ENCODE measurements around the gene MAFF. TPM values are rescaled to one million over a fixed set of nuclear protein-coding genes. Genes with fewer than 3 reads are reported as not detected.

MAFF gene
- total RNA-seq, 4 donors from 2014 or later = 68.1 to 110 (median 96.8) TPM

GRCh38 chr22:38205261-38206128, 3.7 kb downstream of the MAFF start:
- H3K27ac ChIP-seq = peak overlapping the region; percentile 97 to 100 (median 100)
- peak; percentile 77 to 79 for DNase-seq (ENCODE audit: low spot score in 2 of 2)
- no peaks in the 10 kb centered on the region for H3K9me3 ChIP-seq
- H3K36me3 ChIP-seq = peaks cover 0 to 5% (median 0%) of the 10 kb centered on the region in 3 donors
- H3K4me3 ChIP-seq = no peak overlapping the region
- WGBS, 2 donors = 42 to 44% methylated on average over 15 of the region's 15 CpGs
- peaks cover 0 to 55% (median 30%) of the 10 kb centered on the region in 4 donors for H3K4me1 ChIP-seq
- TF ChIP-seq, protein P1, sequence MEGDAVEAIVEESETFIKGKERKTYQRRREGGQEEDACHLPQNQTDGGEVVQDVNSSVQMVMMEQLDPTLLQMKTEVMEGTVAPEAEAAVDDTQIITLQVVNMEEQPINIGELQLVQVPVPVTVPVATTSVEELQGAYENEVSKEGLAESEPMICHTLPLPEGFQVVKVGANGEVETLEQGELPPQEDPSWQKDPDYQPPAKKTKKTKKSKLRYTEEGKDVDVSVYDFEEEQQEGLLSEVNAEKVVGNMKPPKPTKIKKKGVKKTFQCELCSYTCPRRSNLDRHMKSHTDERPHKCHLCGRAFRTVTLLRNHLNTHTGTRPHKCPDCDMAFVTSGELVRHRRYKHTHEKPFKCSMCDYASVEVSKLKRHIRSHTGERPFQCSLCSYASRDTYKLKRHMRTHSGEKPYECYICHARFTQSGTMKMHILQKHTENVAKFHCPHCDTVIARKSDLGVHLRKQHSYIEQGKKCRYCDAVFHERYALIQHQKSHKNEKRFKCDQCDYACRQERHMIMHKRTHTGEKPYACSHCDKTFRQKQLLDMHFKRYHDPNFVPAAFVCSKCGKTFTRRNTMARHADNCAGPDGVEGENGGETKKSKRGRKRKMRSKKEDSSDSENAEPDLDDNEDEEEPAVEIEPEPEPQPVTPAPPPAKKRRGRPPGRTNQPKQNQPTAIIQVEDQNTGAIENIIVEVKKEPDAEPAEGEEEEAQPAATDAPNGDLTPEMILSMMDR (IDR thresholded peaks at IDR 0.05) = peak in 1 of 5 experiments; percentile 17
- TF ChIP-seq POLR2A (IDR thresholded peaks at IDR 0.05) = peak in 1 of 2 donors; percentile 70
- peak; percentile 54 to 81 for TF ChIP-seq EP300 (IDR thresholded peaks at IDR 0.05)
- H3K27me3 ChIP-seq = no peaks in the 10 kb centered on the region

- Histone ChIP-seq H3K9me3 (no peaks in the 10 kb centered on the region), H3K4me3 (no peak overlapping the region), H3K36me3 (peaks cover 0 to 5% (median 0%) of the 10 kb centered on the region in 3 donors), H3K4me1 (peaks cover 0 to 49% (median 27%) of the 10 kb centered on the region in 4 donors), H3K27me3 (no peaks in the 10 kb centered on the region), H3K27ac (peak overlapping the region in 1 of 4 donors; percentile 50)
- DNase-seq (ENCODE audit: low spot score in 2 of 2) = no peak
- 88 to 89% methylated on average over 6 to 7 of the region's 7 CpGs for WGBS, 2 donors
- TF ChIP-seq, protein P1 (IDR thresholded peaks at IDR 0.05) = no peak
- TF ChIP-seq EP300 (IDR thresholded peaks at IDR 0.05) (no peak), POLR2A (IDR thresholded peaks at IDR 0.05) (no peak)
Observed at GRCh38 chr22:38207898-38208432, 6.2 kb downstream of the MAFF start.

GRCh38 chr22:38208551-38208968, 6.8 kb downstream of the MAFF start:
- H3K4me3 ChIP-seq = no peak overlapping the region
- no peaks in the 10 kb centered on the region for H3K27me3 ChIP-seq
- DNase-seq (ENCODE audit: low spot score in 2 of 2) = no peak
- peak overlapping the region in 1 of 4 donors; percentile 62 for H3K27ac ChIP-seq
- H3K36me3 ChIP-seq = peaks cover 0 to 5% (median 0%) of the 10 kb centered on the region in 3 donors
- 77 to 79% methylated on average over 5 of the region's 6 CpGs for WGBS, 2 donors
- TF ChIP-seq, protein P1 (IDR thresholded peaks at IDR 0.05) = no peak
- TF ChIP-seq POLR2A (IDR thresholded peaks at IDR 0.05) (no peak), EP300 (IDR thresholded peaks at IDR 0.05) (no peak)
- peaks cover 0 to 49% (median 25%) of the 10 kb centered on the region in 4 donors for H3K4me1 ChIP-seq
- H3K9me3 ChIP-seq = no peaks in the 10 kb centered on the region

DNA sequence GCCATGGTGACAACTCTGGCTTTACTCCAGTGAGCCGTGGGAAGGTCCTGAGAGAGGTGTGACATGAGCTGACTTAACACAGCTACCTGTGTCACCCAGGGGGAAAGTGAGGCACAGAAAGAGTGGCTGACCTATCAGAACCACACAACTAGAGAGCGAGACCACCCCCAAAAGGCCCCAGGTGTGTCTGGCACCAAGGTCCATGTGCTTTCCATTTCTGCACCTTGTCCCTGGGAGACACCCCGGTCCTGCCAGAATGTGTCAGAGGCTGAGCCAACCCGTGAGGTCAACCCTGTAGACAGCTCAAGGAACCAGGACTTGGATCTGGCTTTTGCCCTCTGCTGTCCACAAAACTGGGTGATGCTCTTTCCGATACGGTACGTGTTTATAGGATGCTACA, 9.8 kb downstream of the MAFF start:
- peaks cover 0 to 43% (median 11%) of the 10 kb centered on the region in 4 donors for H3K4me1 ChIP-seq
- no peaks in the 10 kb centered on the region for H3K27me3 ChIP-seq
- no peaks in the 10 kb centered on the region for H3K9me3 ChIP-seq
- TF ChIP-seq POLR2A (IDR thresholded peaks at IDR 0.05) (no peak), EP300 (IDR thresholded peaks at IDR 0.05) (no peak)
- TF ChIP-seq, protein P1 (IDR thresholded peaks at IDR 0.05) = no peak
- no peak for DNase-seq (ENCODE audit: low spot score in 2 of 2)
- H3K4me3 ChIP-seq = no peak overlapping the region
- WGBS, 2 donors = 92 to 95% methylated on average over 6 to 7 of the region's 7 CpGs
- H3K36me3 ChIP-seq = peaks cover 0 to 14% (median 0%) of the 10 kb centered on the region in 3 donors
- no peak overlapping the region for H3K27ac ChIP-seq

DNA sequence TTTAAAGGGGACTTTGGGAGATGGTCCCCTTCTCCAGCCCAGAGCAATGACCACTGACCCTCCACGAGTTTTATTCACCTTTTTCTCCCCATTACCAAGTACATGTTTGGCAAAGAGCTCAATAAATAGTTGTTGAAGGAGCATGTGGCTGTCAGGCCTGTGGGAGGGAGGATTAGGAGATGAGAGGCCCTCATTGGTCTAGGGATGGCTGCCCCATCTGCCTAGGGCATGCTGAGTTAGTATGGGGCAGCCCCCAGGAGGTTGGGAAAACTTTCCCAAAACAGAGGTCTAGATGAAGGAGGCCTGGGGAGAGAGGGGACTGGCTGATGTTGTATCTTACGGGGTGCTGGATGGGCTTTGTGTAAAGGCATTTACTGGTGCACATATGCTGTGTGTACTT, 10.6 kb downstream of the MAFF start:
- DNase-seq (ENCODE audit: low spot score in 2 of 2) = no peak
- TF ChIP-seq, protein P1 (IDR thresholded peaks at IDR 0.05) = no peak
- no peak for TF ChIP-seq POLR2A (IDR thresholded peaks at IDR 0.05)
- no peak for TF ChIP-seq EP300 (IDR thresholded peaks at IDR 0.05)
- WGBS, 2 donors = 69 to 76% methylated on average over 2 of the region's 2 CpGs
- no peak overlapping the region for H3K4me3 ChIP-seq
- peaks cover 0 to 18% (median 0%) of the 10 kb centered on the region in 3 donors for H3K36me3 ChIP-seq
- no peaks in the 10 kb centered on the region for H3K9me3 ChIP-seq
- H3K27me3 ChIP-seq = no peaks in the 10 kb centered on the region
- peak overlapping the region in 1 of 4 donors; percentile 17 for H3K27ac ChIP-seq
- peaks cover 0 to 44% (median 11%) of the 10 kb centered on the region in 4 donors for H3K4me1 ChIP-seq
